HEK293T (cell line): ENCODE measurements around the gene IGIP.

Experiments
- ARNT ChIP-seq: fragments of 450-650 bp; IDR thresholded peaks from 2 replicates; pipeline ENCODE4 v1.6.1; 2017; ENCODE audit warnings: mild to moderate bottlenecking
- CTBP1 ChIP-seq: fragments of 450-650 bp; IDR thresholded peaks from 2 replicates; pipeline ENCODE4 v1.6.1; 2016; ENCODE audit warnings: borderline replicate concordance
- ELF4 ChIP-seq: fragments of 450-650 bp; IDR thresholded peaks from 2 replicates; pipeline ENCODE4 v1.6.1; 2017; ENCODE audit warnings: antibody characterized with exemption
- FOXA1 ChIP-seq: fragments of 450-650 bp; IDR thresholded peaks from 2 replicates; pipeline ENCODE4 v1.6.1; 2016; ENCODE audit warnings: mild to moderate bottlenecking
- FOXK2 ChIP-seq: fragments of 450-650 bp; IDR thresholded peaks from 2 replicates; pipeline ENCODE4 v1.6.1; 2016; ENCODE audit warnings: mild to moderate bottlenecking
- FOXM1 ChIP-seq: fragments of 450-650 bp; IDR thresholded peaks from 2 replicates; pipeline ENCODE4 v1.6.1; 2017; ENCODE audit warnings: mild to moderate bottlenecking, borderline replicate concordance
- LEF1 ChIP-seq: fragments of 450-650 bp; IDR thresholded peaks from 2 replicates; pipeline ENCODE4 v1.6.1; 2017; ENCODE audit warnings: mild to moderate bottlenecking, borderline replicate concordance
- PKNOX1 ChIP-seq: fragments of 450-650 bp; IDR thresholded peaks from 2 replicates; pipeline ENCODE4 v1.6.1; 2016
- TARDBP ChIP-seq: fragments of 450-650 bp; IDR thresholded peaks from 2 replicates; pipeline ENCODE4 v1.6.1; 2016
- ZNF384 ChIP-seq: fragments of 450-650 bp; IDR thresholded peaks from 2 replicates; pipeline ENCODE4 v1.6.1; 2016

- no peak for TF ChIP-seq ZNF384
- TF ChIP-seq FOXM1 = no peak
- TF ChIP-seq ARNT = no peak
- no peak for TF ChIP-seq FOXK2
- no peak for TF ChIP-seq ELF4
- no peak for TF ChIP-seq PKNOX1
- TF ChIP-seq LEF1 = no peak
- no peak for TF ChIP-seq FOXA1
- no peak for TF ChIP-seq TARDBP
- no peak for TF ChIP-seq CTBP1
These were observed 25.6 kb downstream of the IGIP start for GRCh38 chr5:140151144-140152021.
